Measurements from ENCODE around the gene BMS1. TPM values are rescaled to one million over a fixed set of nuclear protein-coding genes. Genes with fewer than 3 reads are reported as not detected.
A peak's percentile ranks its signal among the peaks of the same experiment; 100 is the strongest.
"Not testable (repeated sequence)": the region's sequence is repeated elsewhere in the genome, so short reads cannot be mapped to it uniquely, and the experiment has no call there.

The BMS1 gene
- total RNA-seq (2014; rRNA removed; shearing (Covaris generic)) = 15.4 and 19.2 TPM in 2 replicates

DNA sequence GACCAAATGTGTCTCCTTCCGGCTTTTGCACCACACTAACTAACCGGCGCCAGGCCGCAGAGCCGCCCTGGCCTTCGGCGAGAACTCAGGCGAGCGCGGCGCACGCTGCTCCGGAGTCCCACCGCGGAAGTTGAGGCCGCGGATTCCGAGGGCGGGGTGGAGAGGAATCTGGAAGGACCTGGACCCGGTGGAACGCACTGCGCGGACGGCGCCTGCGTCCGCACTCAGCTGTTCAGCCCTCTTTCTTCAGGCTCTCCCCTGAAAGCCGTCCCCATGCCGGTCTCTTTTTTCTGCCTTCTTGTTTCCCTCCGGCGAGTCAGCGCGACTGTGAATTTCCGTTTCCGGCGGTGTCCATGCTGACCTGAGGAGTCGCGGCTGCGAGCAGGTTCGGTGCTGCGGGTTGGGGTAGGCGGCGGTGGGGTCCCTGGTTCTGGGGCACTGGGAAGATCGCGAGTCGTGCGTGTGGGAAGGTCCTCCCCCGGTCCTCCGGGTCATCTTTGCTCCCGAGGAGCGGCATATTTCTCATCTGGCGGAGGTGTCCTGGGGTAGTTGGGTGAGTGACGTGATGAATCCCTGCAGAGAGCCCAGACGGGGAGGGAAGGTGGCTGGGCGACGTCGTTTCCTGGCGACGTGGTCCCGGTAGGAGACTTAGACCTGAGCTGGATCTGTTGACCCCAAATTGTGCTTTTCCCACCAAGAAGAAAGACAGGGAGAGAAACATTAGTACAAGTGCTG lies at the start of gene BMS1:
TSS of gene BMS1 (plus strand) at position 350 of the 735 bp plus-strand sequence. CDS start 1,600 bp downstream, outside the sequence.
- peak; percentile 89 for DNase-seq (ENCODE audit: low spot score)

- DNase-seq (ENCODE audit: low spot score) = no peak
These were observed 48.1 kb upstream of the BMS1 start for GRCh38 chr10:42734536-42734935.

DNA sequence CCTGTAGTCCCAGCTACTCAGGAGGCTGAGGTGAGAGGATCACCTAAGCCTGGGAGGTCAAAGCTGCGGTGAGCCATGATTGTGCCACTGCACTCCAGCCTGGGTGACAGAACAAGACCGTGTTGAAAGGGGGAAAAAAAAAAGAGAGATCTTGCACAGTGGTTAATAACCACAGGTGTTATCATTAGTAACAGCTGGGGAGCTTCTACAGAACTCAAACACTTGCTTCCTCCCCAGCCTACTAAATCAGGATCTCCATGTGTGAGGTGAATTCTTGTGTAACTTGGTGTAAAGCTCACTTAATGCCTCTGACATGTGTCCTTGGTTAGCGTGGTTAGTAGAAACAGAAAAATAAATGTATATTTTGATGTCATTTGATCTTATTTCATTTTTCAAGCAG lies 43.9 kb upstream of the BMS1 start:
- no peak for DNase-seq (ENCODE audit: low spot score)

- DNase-seq (ENCODE audit: low spot score) = not testable (repeated sequence)
These were observed 41.1 kb upstream of the BMS1 start for GRCh38 chr10:42741536-42741935.

- no peak for DNase-seq (ENCODE audit: low spot score)
These were observed 38.9 kb upstream of the BMS1 start for GRCh38 chr10:42743697-42744096.

GRCh38 chr10:42744134-42744701 lies 38.4 kb upstream of the BMS1 start:
- DNase-seq (ENCODE audit: low spot score) = no peak

DNA sequence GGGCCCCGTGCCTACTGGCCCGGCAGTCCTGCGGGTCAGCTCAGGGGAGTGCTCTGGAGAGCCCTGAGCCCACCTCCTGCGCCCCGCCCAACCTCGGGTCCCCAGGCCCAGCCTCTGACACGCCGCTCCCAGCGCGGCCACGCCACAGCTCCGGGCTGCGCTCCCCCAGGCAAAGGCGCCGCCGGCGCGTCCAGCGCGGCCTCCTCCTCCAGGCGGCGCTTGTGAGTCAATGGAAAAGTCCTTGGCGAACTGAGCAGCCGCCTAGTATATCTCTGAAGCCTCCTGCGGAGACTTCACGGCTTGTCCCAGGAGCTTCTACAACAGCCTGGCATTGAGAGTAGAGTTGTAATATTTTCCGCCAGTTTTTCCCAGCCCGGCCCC lies 29.5 kb upstream of the BMS1 start:
- DNase-seq (ENCODE audit: low spot score) = no peak

DNA sequence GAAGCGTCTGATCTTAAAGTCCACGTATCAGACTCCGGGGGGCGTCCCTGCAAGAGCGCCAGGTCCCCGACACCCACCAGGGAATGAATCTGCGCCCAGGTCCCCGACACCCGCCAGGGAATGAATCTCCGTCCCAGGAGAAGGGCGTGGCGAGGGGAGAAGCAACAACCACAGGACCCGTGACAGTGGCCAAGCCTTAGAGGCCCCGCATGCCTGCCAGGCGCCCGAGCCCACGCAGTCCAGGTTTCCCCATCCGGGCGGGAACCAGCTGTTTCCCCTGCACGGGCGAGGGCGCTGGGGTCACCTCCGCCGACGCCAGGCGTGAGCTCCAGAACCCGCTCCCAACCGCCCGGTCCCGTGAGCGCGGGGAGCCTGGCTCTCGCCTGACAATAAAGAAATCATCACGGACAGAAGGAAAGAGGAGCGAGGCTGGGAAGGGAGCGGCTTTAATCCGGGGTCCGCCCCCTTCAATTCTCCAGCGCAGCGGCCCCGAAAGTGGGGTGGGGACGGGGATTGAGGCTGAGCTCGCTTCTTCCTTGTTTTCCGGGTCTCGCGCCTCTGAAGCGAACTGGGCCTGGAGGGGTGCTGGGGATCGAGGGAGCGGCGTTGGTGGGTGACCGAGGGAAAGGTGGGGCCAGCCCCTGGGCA lies 29.0 kb upstream of the BMS1 start:
- DNase-seq (ENCODE audit: low spot score) = no peak

GRCh38 chr10:42754155-42755027 lies 28.2 kb upstream of the BMS1 start:
- DNase-seq (ENCODE audit: low spot score) = no peak

DNA sequence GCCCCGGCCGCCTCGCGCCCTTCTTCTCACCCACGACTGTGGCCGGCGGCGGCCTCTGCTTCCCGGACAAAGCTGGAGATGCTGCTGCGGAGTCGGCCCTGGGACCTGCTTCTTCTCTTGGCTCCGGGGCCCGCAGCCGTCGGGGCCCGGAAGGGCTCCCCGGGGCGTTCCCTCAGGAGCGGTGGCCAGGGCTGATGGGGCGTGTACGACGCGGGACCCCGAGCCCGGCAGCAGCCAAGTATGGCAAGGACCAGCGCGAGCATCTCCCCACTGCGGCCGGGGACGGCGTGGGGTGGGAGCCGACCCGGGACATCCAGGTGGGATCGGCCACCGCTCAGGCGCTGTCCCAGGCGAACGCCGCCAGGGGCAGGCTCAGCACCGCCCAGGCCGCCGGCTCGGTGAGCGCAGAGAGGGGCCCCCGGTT lies 27.6 kb upstream of the BMS1 start:
- DNase-seq (ENCODE audit: low spot score) = no peak

GRCh38 chr10:42755556-42756093 lies 27.0 kb upstream of the BMS1 start:
- no peak for DNase-seq (ENCODE audit: low spot score)

- DNase-seq (ENCODE audit: low spot score) = no peak
These were observed 14.7 kb upstream of the BMS1 start for GRCh38 chr10:42767906-42768305.

- DNase-seq (ENCODE audit: low spot score) = no peak
These were observed 13.9 kb upstream of the BMS1 start for GRCh38 chr10:42768581-42769152.

- no peak for DNase-seq (ENCODE audit: low spot score)
These were observed 13.4 kb upstream of the BMS1 start for GRCh38 chr10:42769173-42769572.

GRCh38 chr10:42769673-42770072 lies 12.9 kb upstream of the BMS1 start:
- peak; percentile 24 for DNase-seq (ENCODE audit: low spot score)

- no peak for DNase-seq (ENCODE audit: low spot score)
These were observed 5.9 kb upstream of the BMS1 start for GRCh38 chr10:42776681-42777080.

DNA sequence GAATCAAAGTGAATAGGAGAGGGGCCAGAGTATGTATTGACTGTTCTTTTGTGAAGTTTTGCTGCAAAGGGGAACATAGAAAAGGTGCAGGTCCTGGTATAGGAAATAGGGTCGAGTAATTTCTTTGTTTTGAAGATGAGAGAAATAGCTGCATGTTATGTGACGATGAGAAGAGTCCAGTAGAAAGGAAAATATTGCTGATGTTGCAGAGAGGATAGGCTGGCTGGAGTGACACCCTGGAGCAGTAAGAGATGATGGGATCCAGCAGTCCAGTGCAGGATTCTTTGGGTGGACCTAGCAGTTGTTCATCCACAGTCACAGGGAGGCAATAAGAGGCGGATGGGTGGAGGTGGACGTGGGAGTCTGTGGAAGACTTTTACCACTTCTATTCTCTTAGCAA lies 2.1 kb upstream of the BMS1 start:
- no peak for DNase-seq (ENCODE audit: low spot score)

DNA sequence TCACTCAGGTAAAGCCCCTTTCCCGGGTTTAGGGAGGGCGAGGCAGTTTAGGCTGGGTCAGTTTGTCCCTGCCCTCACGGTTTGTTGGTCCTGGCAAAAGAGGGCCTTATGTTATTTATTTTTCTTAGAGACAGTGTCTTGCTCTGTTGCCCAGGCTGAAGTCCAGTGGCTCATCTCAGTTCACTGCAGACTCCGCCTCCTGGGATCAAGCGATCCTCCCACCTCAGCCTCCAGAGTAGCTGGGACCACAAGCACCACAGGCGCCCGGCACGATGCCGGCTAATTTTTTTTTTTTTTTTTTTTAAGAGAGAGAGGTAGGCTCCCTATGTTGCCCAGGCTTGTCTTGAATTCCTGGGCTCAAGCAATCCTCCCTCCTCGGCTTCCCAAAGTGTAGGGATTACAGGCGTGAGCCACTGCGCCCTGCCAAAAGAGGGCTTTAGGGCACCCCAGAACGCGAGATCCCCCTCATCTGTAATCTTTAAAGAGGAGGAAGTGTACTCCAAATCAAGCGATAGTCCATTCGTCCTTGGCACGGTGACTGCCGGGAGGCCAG lies 626 bp upstream of the BMS1 start:
- no peak for DNase-seq (ENCODE audit: low spot score)

DNA sequence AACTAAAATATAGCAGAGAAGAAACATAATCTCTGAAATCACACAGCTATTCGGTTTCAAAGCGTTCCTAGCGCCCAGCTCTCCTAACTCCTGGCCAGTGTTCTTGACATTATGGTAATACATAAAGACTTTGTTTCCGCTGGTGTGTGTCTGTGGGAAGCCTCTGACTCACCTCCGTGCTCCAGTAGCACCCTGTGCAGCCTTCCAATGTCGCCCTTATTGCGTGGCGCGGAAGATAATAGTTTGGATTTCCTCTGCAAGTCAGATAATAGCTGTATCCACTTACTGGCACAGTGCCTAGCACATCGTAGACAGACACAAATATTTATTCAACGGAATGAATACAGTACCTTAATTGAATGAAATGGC lies 570 bp downstream of the BMS1 start:
- DNase-seq (ENCODE audit: low spot score) = peak; percentile 30

DNA sequence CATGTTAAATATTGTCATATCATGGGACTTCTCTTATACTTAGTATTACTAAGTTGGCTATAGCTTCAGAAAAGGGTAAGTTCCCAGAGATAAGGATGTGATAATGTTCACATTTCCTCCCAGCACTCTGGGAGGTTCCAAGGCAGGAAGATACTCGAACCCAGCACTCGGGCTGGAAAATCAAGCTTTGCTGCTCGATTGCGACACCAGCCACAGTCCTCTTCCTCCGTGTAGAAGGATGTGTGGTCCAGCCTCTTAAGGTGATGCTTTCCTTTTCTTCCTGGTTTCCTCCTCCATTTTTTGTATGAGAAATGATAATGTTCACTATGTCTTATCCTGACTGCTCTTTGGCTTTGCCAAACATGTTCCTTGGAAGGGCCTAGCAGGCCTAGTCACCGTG lies 3.2 kb downstream of the BMS1 start:
- no peak for DNase-seq (ENCODE audit: low spot score)

GRCh38 chr10:42790835-42791234 lies 8.2 kb downstream of the BMS1 start:
- DNase-seq (ENCODE audit: low spot score) = no peak
